Nephron (organoid): Measurements from ENCODE around the gene PRKAG2.

Source experiments
- H3K27ac Mint-ChIP-seq, 3 experiments: 2 replicates each; pipeline ENCODE4 v1.8.0; 2020; ENCODE audit warnings: mixed read lengths in 3 of 3, mild to moderate bottlenecking in 2 of 3, moderate library complexity in 1 of 3
- H3K27me3 Mint-ChIP-seq: 2 replicates; pipeline ENCODE4 v1.8.0; 2021; ENCODE audit warnings: low read depth, mild to moderate bottlenecking, moderate library complexity, mixed read lengths
- H3K36me3 Mint-ChIP-seq: 2 replicates; pipeline ENCODE4 v1.8.0; 2020; ENCODE audit warnings: low read depth, mixed read lengths
- H3K4me1 Mint-ChIP-seq: 2 replicates; pipeline ENCODE4 v1.8.0; 2020; ENCODE audit warnings: mixed read lengths
- H3K4me3 Mint-ChIP-seq, 3 experiments: 2 replicates each; pipeline ENCODE4 v1.8.0; 2020; ENCODE audit warnings: mild to moderate bottlenecking in 3 of 3, mixed read lengths in 3 of 3, moderate library complexity in 2 of 3
- H3K9me3 Mint-ChIP-seq: 2 replicates; pipeline ENCODE4 v1.8.0; 2020; ENCODE audit warnings: mixed read lengths
- TF ChIP-seq, protein P1 (sequence below), 3 experiments: fragments of 200-600 bp; sonication (generic); IDR thresholded peaks; one replicate each; pipeline ENCODE4 v1.5.0; 2021; ENCODE audit warnings: antibody characterized with exemption in 3 of 3; ENCODE audit not compliant: unreplicated experiment in 3 of 3

PRKAG2 gene

DNA sequence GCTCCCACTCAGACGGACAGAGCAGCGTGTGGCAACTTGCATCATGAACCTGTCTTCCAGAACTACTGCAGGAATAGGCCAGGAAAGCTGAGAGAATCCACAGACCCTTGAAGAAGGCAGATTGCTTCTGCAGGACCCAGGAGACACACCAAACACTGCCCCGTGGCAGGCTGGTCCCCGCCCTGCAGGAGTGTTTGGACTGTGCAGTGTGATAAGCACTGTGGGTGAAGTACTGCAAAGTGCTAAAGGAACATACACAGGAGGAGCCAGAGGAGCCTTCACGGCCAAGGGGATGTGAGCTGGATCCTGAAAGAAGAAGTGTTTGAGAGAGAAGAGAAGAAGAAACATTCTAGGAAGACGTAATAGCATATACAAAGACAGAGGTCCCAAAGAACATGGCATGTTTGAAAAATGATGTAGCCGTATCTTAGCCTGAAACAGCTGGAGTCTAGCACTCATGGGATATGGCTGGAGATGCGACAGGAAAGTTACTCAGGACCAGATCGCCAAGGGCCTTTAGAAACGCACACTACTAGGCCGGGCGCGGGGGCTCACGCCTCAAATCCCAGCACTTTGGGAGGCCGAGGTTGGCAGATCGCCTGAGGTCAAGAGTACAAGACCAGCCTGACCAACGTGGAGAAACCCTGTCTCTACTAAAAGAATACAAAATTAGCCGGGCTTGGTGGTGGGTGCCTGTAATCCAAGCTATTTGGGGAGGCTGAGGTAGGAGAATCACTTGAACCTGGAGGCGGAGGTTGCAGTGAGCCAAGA lies 260.3 kb downstream of the PRKAG2 start:
- Mint-ChIP-seq H3K27ac (no peak overlapping the region), H3K36me3 (no peaks in the 10 kb centered on the region), H3K4me3 (no peak overlapping the region), H3K9me3 (no peaks in the 10 kb centered on the region), H3K4me1 (no peaks in the 10 kb centered on the region), H3K27me3 (peaks cover 4% of the 10 kb centered on the region)
- TF ChIP-seq, protein P1, sequence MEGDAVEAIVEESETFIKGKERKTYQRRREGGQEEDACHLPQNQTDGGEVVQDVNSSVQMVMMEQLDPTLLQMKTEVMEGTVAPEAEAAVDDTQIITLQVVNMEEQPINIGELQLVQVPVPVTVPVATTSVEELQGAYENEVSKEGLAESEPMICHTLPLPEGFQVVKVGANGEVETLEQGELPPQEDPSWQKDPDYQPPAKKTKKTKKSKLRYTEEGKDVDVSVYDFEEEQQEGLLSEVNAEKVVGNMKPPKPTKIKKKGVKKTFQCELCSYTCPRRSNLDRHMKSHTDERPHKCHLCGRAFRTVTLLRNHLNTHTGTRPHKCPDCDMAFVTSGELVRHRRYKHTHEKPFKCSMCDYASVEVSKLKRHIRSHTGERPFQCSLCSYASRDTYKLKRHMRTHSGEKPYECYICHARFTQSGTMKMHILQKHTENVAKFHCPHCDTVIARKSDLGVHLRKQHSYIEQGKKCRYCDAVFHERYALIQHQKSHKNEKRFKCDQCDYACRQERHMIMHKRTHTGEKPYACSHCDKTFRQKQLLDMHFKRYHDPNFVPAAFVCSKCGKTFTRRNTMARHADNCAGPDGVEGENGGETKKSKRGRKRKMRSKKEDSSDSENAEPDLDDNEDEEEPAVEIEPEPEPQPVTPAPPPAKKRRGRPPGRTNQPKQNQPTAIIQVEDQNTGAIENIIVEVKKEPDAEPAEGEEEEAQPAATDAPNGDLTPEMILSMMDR (IDR thresholded peaks at IDR 0.05; ENCODE audit: unreplicated experiment in 3 of 3), result no peak

DNA sequence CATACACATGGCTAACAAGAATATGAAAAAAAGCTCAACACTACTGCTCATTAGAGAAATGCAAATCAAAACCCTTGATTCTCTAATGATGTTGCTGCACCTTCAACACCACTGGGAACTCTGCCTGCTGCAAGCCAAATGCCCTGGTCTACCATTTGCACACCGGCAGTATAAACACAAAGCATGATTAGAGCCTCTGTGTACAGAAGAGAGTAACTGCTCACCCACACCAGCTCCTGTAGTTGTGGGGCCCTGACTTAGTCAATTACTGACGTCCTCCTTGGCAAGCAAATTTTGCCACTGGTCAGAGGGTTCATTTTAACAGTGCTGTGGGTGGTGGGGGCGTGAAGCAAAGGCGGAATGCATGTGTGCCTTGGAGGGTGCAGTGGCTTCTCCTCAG lies 261.1 kb downstream of the PRKAG2 start:
- Mint-ChIP-seq H3K4me1 (no peaks in the 10 kb centered on the region), H3K9me3 (no peaks in the 10 kb centered on the region), H3K27ac (no peak overlapping the region), H3K4me3 (no peak overlapping the region), H3K36me3 (peaks cover 5% of the 10 kb centered on the region), H3K27me3 (peaks cover 4% of the 10 kb centered on the region)
- TF ChIP-seq, protein P1 (IDR thresholded peaks at IDR 0.05; ENCODE audit: unreplicated experiment in 3 of 3), result no peak

- no peak overlapping the region for H3K4me3 Mint-ChIP-seq
- H3K4me1 Mint-ChIP-seq, result no peaks in the 10 kb centered on the region
- no peaks in the 10 kb centered on the region for H3K9me3 Mint-ChIP-seq
- H3K27ac Mint-ChIP-seq, result no peak overlapping the region
- H3K36me3 Mint-ChIP-seq, result peaks cover 5% of the 10 kb centered on the region
- peaks cover 4% of the 10 kb centered on the region for H3K27me3 Mint-ChIP-seq
- TF ChIP-seq, protein P1 (IDR thresholded peaks at IDR 0.05; ENCODE audit: unreplicated experiment in 3 of 3), result no peak
Measured at GRCh38 chr7:151615058-151615457, 261.9 kb downstream of the PRKAG2 start.

- Mint-ChIP-seq H3K36me3 (peaks cover 5% of the 10 kb centered on the region), H3K27me3 (peaks cover 4% of the 10 kb centered on the region), H3K4me3 (no peak overlapping the region), H3K4me1 (no peaks in the 10 kb centered on the region), H3K9me3 (no peaks in the 10 kb centered on the region), H3K27ac (no peak overlapping the region)
- TF ChIP-seq, protein P1 (IDR thresholded peaks at IDR 0.05; ENCODE audit: unreplicated experiment in 3 of 3), result no peak
Measured at GRCh38 chr7:151614019-151614418, 262.9 kb downstream of the PRKAG2 start.

DNA sequence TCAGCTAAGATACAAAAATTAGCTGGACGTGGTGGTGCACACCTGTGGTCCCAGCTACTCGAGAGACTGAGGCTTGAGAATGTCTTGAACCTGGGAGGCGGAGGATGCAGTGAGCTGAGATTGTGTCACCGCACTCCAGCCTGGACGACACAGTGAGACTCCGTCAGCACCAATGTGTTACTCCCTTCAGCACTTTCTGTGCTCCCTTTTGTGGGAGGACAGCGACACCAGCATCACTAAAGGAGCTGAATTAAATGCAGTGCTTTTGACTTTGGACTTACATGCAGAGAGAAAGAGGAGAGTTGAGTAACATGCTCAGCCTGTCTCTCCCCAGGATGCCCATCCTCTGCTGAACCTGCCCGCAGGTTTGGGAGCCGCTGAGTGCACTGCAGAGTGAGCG lies 265.0 kb downstream of the PRKAG2 start:
- peaks cover 4% of the 10 kb centered on the region for H3K27me3 Mint-ChIP-seq
- H3K27ac Mint-ChIP-seq, result no peak overlapping the region
- H3K36me3 Mint-ChIP-seq, result peaks cover 5% of the 10 kb centered on the region
- H3K4me1 Mint-ChIP-seq, result no peaks in the 10 kb centered on the region
- no peaks in the 10 kb centered on the region for H3K9me3 Mint-ChIP-seq
- TF ChIP-seq, protein P1 (IDR thresholded peaks at IDR 0.05; ENCODE audit: unreplicated experiment in 3 of 3), result no peak
- H3K4me3 Mint-ChIP-seq, result no peak overlapping the region

GRCh38 chr7:151611041-151611440 lies 265.9 kb downstream of the PRKAG2 start:
- H3K27ac Mint-ChIP-seq, result no peak overlapping the region
- H3K4me3 Mint-ChIP-seq, result no peak overlapping the region
- H3K36me3 Mint-ChIP-seq, result peaks cover 5% of the 10 kb centered on the region
- TF ChIP-seq, protein P1 (IDR thresholded peaks at IDR 0.05; ENCODE audit: unreplicated experiment in 3 of 3), result no peak
- H3K9me3 Mint-ChIP-seq, result no peaks in the 10 kb centered on the region
- H3K27me3 Mint-ChIP-seq, result peaks cover 4% of the 10 kb centered on the region
- H3K4me1 Mint-ChIP-seq, result no peaks in the 10 kb centered on the region
